AG04450 (cell line): ENCODE results near the gene BABAM1. TPM values are rescaled to one million over a fixed set of nuclear protein-coding genes. Genes with fewer than 3 reads are reported as not detected.

Experiments
- CTCF ChIA-PET: fragments of 300-600, 350-600 bp; formaldehyde crosslinking; extraction: SDS; loops from one replicate; lab custom pipeline; 2022; ENCODE audit warnings: antibody characterized with exemption, inconsistent platforms; lab: Charles Lee
- POLR2A ChIA-PET: fragments of 350-600 bp; formaldehyde crosslinking; extraction: SDS; loops from one replicate; lab custom pipeline; 2021; ENCODE audit warnings: antibody characterized with exemption, inconsistent platforms; lab: Yijun Ruan, JAX
- DNase-seq: peaks from one replicate; pipeline ENCODE4 v3.0.0-alpha.2; 2011; ENCODE audit warnings: low read depth, low spot score
- H3K27ac ChIP-seq: one replicate; pipeline ENCODE4 v1.5.1; 2012; ENCODE audit warnings: low read depth, low read length, control low read depth
- H3K27me3 ChIP-seq: one replicate; pipeline ENCODE4 v1.6.0; 2012; ENCODE audit warnings: low read length; ENCODE audit not compliant: control insufficient read depth, insufficient read depth
- H3K4me3 ChIP-seq: 2 replicates; pipeline ENCODE4 v1.5.1; 2011; ENCODE audit warnings: mild to moderate bottlenecking, low read depth, low read length, control low read depth
- H3K9me3 ChIP-seq: 2 replicates; pipeline ENCODE4 v1.5.1; 2012; ENCODE audit warnings: low read length; ENCODE audit not compliant: control insufficient read depth, insufficient read depth
- polyA plus RNA-seq: library from polyadenylated mRNA; depleted of rRNA; stranded (reverse); fragments of >200 nt; gene quantifications from 2 replicates; pipeline ENCODE4 v1.2.3, GENCODE V29; 2011
- TF ChIP-seq, protein P1 (sequence below): IDR thresholded peaks from 2 replicates; pipeline ENCODE4 v1.5.1; 2011; ENCODE audit warnings: low read depth, low read length, control low read depth, inconsistent platforms

Gene BABAM1
- polyA plus RNA-seq, 1 experiment = 98.6 TPM

DNA sequence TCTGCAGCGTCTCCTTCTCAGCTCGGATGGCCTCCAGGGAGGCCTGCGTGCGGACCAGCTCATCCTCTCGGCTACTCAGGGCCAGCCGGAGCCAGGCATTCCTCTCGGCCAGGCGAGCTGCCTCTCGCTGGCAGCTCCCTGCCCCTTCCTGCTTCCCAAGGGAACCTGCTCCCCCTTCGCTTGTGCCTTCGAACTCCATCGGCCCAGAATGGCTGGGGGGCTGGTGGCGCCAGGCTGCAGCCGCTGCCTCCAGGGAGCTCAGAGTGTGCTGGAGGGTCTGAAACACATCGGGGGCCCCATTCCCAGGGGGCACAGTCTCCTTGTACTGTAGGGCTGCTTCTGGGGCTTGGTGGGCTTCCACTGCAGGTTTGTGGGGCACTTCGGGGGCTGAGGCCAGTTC lies 4.7 kb upstream of the BABAM1 start:
- DNase-seq = no peak
- ChIA-PET POLR2A (no interaction called here), CTCF (interaction anchor here (0.5 to 0.7 kb wide), 3 partner anchors 17 to 123 kb away, joined by 3 to 6 read pairs (median 3); no protein-coding TSS in a partner anchor)
- TF ChIP-seq, protein P1, sequence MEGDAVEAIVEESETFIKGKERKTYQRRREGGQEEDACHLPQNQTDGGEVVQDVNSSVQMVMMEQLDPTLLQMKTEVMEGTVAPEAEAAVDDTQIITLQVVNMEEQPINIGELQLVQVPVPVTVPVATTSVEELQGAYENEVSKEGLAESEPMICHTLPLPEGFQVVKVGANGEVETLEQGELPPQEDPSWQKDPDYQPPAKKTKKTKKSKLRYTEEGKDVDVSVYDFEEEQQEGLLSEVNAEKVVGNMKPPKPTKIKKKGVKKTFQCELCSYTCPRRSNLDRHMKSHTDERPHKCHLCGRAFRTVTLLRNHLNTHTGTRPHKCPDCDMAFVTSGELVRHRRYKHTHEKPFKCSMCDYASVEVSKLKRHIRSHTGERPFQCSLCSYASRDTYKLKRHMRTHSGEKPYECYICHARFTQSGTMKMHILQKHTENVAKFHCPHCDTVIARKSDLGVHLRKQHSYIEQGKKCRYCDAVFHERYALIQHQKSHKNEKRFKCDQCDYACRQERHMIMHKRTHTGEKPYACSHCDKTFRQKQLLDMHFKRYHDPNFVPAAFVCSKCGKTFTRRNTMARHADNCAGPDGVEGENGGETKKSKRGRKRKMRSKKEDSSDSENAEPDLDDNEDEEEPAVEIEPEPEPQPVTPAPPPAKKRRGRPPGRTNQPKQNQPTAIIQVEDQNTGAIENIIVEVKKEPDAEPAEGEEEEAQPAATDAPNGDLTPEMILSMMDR = no peak
- no peak overlapping the region for H3K4me3 ChIP-seq
- H3K27ac ChIP-seq = no peak overlapping the region
- peaks cover 17% of the 10 kb centered on the region for H3K9me3 ChIP-seq
- H3K27me3 ChIP-seq = peaks cover 8% of the 10 kb centered on the region

DNA sequence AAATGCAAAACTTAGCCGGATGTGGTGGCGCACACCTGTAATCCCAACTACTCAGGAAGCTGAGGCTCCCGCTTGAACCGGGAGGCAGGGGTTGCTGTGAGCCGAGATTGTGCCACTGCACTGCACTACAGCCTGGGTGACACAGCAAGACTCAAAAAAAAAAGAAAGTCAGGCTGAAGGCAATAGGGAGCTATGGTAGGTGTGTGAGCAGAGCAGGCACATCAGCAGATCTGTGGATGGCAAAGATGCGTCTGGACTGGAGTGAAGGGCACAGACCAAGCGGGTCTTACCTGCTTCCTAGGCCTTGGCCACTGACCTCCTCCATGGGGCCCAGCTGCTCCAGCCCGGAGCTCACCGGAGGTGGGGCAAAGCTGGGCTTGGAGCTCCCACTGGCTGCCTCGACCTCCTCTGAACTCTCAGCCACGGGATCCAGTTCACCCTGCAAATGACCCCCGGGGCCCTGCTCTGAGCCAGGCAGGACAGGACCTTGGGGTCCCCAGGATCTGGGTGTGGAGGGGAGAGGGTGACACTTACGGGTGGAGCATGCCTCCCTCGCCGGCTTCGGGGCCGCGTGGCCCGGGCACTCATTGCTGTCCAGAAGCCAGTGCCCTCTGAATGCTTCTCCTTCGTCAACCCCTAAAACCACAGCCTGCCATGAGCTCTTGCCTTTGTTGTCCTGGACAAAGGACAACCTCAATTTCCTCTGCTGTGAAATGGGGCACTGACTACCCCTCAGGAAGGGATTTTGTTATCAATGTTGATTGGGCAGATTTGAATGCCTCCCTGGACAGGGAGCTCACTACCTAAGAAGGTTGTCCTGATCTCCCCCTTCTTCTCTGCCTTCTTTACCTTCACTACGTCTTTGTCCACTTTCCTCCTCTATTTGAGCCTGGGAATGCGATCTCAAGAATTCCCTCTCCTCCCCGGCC lies 3.3 kb upstream of the BABAM1 start:
- ChIA-PET POLR2A (no interaction called here), CTCF (interaction anchor here (0.6 kb wide), 1 partner anchor 146 kb away, joined by 7 read pairs; no protein-coding TSS in a partner anchor)

DNA sequence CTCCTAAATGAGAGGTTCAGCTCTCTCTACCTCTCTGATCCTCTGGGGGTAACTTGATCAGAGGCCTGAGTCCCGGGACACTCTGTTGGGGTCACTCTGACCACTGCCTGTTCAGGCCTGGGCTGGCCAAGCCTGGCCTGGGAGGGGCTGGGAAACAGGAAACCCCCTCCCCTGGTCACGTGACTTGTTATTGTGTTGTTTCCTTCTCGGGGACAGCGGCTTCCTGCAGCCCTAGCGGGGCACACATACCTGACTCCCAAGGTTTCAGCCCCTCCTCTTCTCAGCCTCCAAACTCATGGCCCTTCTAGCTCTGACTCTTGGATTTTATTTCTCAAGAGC lies 2.6 kb upstream of the BABAM1 start, which contains the start of gene USHBP1:
USHBP1 (minus strand) TSS at position 105 of the 339 bp plus-strand sequence. CDS start 446 bp downstream, outside the sequence.
- H3K27me3 ChIP-seq = peaks cover 4% of the 10 kb centered on the region
- peaks cover 6% of the 10 kb centered on the region for H3K9me3 ChIP-seq
- ChIA-PET POLR2A (no interaction called here), CTCF (interaction anchor here (0.6 to 1.3 kb wide), 2 partner anchors 18 to 147 kb away, joined by 3 to 7 read pairs; no protein-coding TSS in a partner anchor)
- no peak within 1 kb of the TSS for H3K4me3 ChIP-seq
- TF ChIP-seq, protein P1 = no peak
- H3K27ac ChIP-seq = no peak within 1 kb of the TSS
- DNase-seq = no peak

More for the DNA sequence above, 3.3 kb upstream of the BABAM1 start:
- TF ChIP-seq, protein P1 = no peak
- Histone ChIP-seq H3K27ac (no peak overlapping the region), H3K4me3 (no peak overlapping the region), H3K27me3 (peaks cover 5% of the 10 kb centered on the region), H3K9me3 (peaks cover 13% of the 10 kb centered on the region)
- DNase-seq = no peak

GRCh38 chr19:17266026-17266425 lies 1.2 kb upstream of the BABAM1 start:
- no peak for DNase-seq
- CTCF ChIA-PET = no interaction called here
- POLR2A ChIA-PET = no interaction called here
- Histone ChIP-seq H3K9me3 (no peaks in the 10 kb centered on the region), H3K27me3 (no peaks in the 10 kb centered on the region), H3K27ac (no peak overlapping the region), H3K4me3 (no peak overlapping the region)
- TF ChIP-seq, protein P1 = no peak

GRCh38 chr19:17266589-17266974 lies 661 bp upstream of the BABAM1 start:
- no peak overlapping the region for H3K4me3 ChIP-seq
- ChIA-PET CTCF (interaction anchor here (0.8 to 1.1 kb wide), 2 partner anchors 16 to 26 kb away, joined by 3 read pairs; no protein-coding TSS in a partner anchor), POLR2A (interaction anchor here (0.8 to 1.3 kb wide), 4 partner anchors 11 to 52 kb away, joined by 3 to 4 read pairs (median 3); partner anchors contain the start of genes OCEL1 and USE1)
- no peak overlapping the region for H3K27ac ChIP-seq
- H3K9me3 ChIP-seq = no peaks in the 10 kb centered on the region
- TF ChIP-seq, protein P1 = no peak
- no peaks in the 10 kb centered on the region for H3K27me3 ChIP-seq
- no peak for DNase-seq
